HFF-Myc (cell line): ENCODE measurements around the gene MAP3K7CL.

Source experiments
- DNase-seq: peaks from one replicate; pipeline ENCODE4 v3.0.0-alpha.2; 2011; ENCODE audit warnings: low read depth; ENCODE audit errors: extremely low read depth
- H3K4me3 ChIP-seq: replicated peaks from 2 replicates; pipeline ENCODE4 v1.5.1; 2011; ENCODE audit warnings: low read depth, mild to moderate bottlenecking, control low read depth, low read length
- CTCF ChIP-seq: IDR thresholded peaks from 2 replicates; pipeline ENCODE4 v1.5.1; 2012; ENCODE audit warnings: mild to moderate bottlenecking, low read depth, low read length, control low read depth; ENCODE audit errors: missing control alignments

Gene MAP3K7CL

DNA sequence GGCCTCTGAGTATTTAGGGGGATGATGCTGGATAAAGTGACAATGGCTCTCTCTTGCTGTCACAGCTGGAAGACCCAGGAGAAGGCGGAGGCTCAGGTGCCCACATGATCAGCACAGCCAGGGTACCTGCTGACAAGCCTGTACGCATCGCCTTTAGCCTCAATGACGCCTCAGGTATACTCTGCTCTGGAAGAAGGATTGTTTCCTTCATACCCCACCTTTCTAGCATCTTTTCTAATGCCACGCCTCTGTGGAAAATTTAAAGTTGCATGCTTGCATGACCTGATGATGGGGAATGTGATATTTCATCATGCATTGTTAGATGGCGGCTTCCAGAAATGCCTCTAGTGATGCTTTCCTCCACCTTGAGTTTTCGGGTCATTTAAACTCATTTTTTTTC lies 2.8 kb downstream of the MAP3K7CL start:
- TF ChIP-seq CTCF = no peak
- DNase-seq = no peak
- H3K4me3 ChIP-seq = no peak overlapping the region

- no peak for DNase-seq
- TF ChIP-seq CTCF = no peak
Measured at GRCh38 chr21:29133796-29134195, 3.4 kb downstream of the MAP3K7CL start.

DNA sequence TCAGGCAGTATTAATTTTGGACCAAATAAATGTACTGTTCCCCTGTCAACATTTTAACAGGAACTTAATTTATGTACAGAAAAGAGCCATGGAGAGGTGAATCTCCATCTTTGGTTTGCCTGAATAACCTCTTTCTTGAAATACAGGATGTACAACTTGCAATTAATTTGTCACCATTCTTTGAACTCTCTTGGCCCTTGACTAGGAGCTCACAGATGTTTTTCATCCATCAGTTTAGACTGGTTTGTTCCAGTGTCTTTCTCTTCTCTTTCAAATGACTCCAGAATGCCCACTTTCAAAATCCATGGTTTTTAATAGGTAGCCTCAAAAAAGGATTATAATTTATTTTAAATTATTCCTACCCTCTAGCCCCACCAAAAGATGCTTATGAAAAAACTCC lies 5.0 kb downstream of the MAP3K7CL start:
- no peak for DNase-seq
- no peak for TF ChIP-seq CTCF
- H3K4me3 ChIP-seq = no peak overlapping the region

More at GRCh38 chr21:29133796-29134195, 3.4 kb downstream of the MAP3K7CL start:
- no peak overlapping the region for H3K4me3 ChIP-seq

DNA sequence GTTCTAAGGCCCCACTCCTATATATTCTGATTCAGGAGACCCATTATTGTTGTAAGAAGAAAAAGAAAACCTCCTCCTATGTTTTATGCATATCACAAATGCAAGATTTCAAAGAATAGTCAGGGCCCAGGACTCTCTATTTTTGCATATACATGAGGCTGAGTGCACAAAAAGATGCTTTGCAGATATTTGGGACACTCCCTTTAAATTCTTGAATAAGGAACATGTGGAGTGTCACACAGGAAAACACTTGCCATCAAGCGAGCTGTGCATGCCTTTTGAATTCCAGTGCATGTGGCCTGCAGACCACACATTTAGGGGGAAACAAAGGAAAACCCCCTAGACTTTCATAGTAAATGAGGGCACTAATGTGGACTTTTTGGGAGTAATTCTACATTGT lies 5.6 kb downstream of the MAP3K7CL start:
- no peak for TF ChIP-seq CTCF
- H3K4me3 ChIP-seq = no peak overlapping the region
- no peak for DNase-seq

DNA sequence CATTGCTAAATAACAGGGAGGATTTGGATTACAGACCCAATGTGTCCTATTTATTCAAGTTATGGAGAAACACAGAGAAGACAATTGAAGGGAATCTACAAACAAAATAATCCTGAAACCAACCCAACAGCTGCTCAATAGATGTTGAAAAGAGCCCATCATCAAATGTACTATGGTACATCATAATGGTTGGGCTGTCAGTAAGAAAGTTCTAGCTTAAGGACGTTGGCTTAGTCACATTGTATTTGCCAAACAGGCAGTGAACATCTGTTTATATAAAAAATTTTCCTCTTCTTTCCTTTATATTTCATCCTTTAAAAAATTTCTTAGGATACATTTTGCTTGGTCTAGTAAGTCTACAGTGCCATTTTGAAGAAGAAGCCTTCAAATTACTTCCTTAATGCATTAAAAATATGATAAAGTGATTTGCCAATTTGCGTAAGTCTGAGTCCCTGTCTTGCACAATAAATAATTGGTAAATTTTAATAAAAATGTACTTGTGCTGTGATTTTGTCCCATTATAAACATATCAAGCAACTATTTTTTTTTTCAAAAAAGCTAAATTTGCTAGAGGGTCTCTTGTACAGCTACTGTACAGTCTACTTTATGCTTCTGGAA lies 14.4 kb downstream of the MAP3K7CL start:
- no peak for TF ChIP-seq CTCF
- no peak overlapping the region for H3K4me3 ChIP-seq
- no peak for DNase-seq

- peak overlapping the region; percentile 16; the same call in 1 of the 2 replicates for H3K4me3 ChIP-seq
- TF ChIP-seq CTCF = no peak
- peak; percentile 85 for DNase-seq
Measured at GRCh38 chr21:29145354-29145782, 14.9 kb downstream of the MAP3K7CL start.

- DNase-seq = no peak
- H3K4me3 ChIP-seq = peak overlapping the region; percentile 16; the same call in 1 of the 2 replicates
- TF ChIP-seq CTCF = no peak
Measured at GRCh38 chr21:29145852-29146453, 15.5 kb downstream of the MAP3K7CL start.
